ENCODE data around the gene SERPINB5.

- no peak for TF ChIP-seq CTCF (conservative IDR thresholded peaks at IDR 0.05; ENCODE audit: low read depth in 2 of 2)
- TF ChIP-seq POLR2AphosphoS5 (IDR thresholded peaks at IDR 0.05; ENCODE audit: low read depth): no peak
- TF ChIP-seq CREB1 (CRISPR knock-in tag; IDR thresholded peaks at IDR 0.05; ENCODE audit: low read depth): no peak
- TF ChIP-seq REST (IDR thresholded peaks at IDR 0.05; ENCODE audit: unreplicated experiment): no peak
Observed at GRCh38 chr18:63445037-63445436, 31.7 kb upstream of the SERPINB5 start.

All from GM23338 (cell line).